HUES64 (cell line): Measurements from ENCODE around the gene POU2AF1.
"Not testable (repeated sequence)": the region's sequence is repeated elsewhere in the genome, so short reads cannot be mapped to it uniquely, and the experiment has no call there.

Experiments used
- H3K27ac ChIP-seq: 2 replicates; pipeline ENCODE4 v1.7.0; 2013; ENCODE audit warnings: low read depth, low read length, inconsistent platforms
- H3K27me3 ChIP-seq: 2 replicates; pipeline ENCODE4 v1.6.1; 2013; ENCODE audit warnings: mild to moderate bottlenecking, low read length; ENCODE audit not compliant: insufficient read depth
- H3K36me3 ChIP-seq: 2 replicates; pipeline ENCODE4 v1.6.1; 2013; ENCODE audit warnings: mild to moderate bottlenecking, low read length; ENCODE audit not compliant: insufficient read depth
- H3K4me1 ChIP-seq: 2 replicates; pipeline ENCODE4 v1.6.1; 2013; ENCODE audit warnings: mild to moderate bottlenecking, low read length, moderate library complexity; ENCODE audit not compliant: insufficient read depth
- H3K4me3 ChIP-seq: 2 replicates; pipeline ENCODE4 v1.5.1; 2013; ENCODE audit warnings: mild to moderate bottlenecking, low read length, moderate library complexity
- H3K9ac ChIP-seq: 2 replicates; pipeline ENCODE4 v1.6.1; 2013; ENCODE audit warnings: mild to moderate bottlenecking, low read depth, low read length
- H3K9me3 ChIP-seq: 2 replicates; pipeline ENCODE4 v1.6.1; 2013; ENCODE audit warnings: low read depth, low read length; ENCODE audit not compliant: insufficient read depth
- WGBS: fragments of 150-250, 120-280 bp; methylation state at CpG from one replicate; pipeline ENCODE4 v1.1.7; 2013; ENCODE audit warnings: missing lambda C conversion rate; 5-methylcytosine and 5-hydroxymethylcytosine counted together

Gene POU2AF1

GRCh38 chr11:111395749-111396148, 16.7 kb upstream of the POU2AF1 start:
- Histone ChIP-seq H3K27ac (no peak overlapping the region), H3K27me3 (no peaks in the 10 kb centered on the region)
- WGBS = 94% methylated on average over 7 of the region's 7 CpGs

GRCh38 chr11:111395081-111395480, 16.0 kb upstream of the POU2AF1 start:
- Histone ChIP-seq H3K27me3 (no peaks in the 10 kb centered on the region), H3K9me3 (no peaks in the 10 kb centered on the region), H3K9ac (no peak overlapping the region), H3K36me3 (no peaks in the 10 kb centered on the region), H3K4me1 (no peaks in the 10 kb centered on the region), H3K4me3 (no peak overlapping the region), H3K27ac (no peak overlapping the region)
- 82% methylated on average over 7 of the region's 7 CpGs for WGBS

More at GRCh38 chr11:111395749-111396148, 16.7 kb upstream of the POU2AF1 start:
- Histone ChIP-seq H3K9ac (no peak overlapping the region), H3K9me3 (no peaks in the 10 kb centered on the region), H3K36me3 (no peaks in the 10 kb centered on the region), H3K4me1 (no peaks in the 10 kb centered on the region), H3K4me3 (no peak overlapping the region)

GRCh38 chr11:111394147-111394546, 15.1 kb upstream of the POU2AF1 start:
- H3K36me3 ChIP-seq, H3K4me1 ChIP-seq, H3K9ac ChIP-seq, H3K27ac ChIP-seq, H3K27me3 ChIP-seq, H3K9me3 ChIP-seq, H3K4me3 ChIP-seq: not testable (repeated sequence)
- 84% methylated on average over 4 of the region's 4 CpGs for WGBS

- Histone ChIP-seq H3K4me1 (no peaks in the 10 kb centered on the region), H3K36me3 (no peaks in the 10 kb centered on the region), H3K4me3 (no peak overlapping the region), H3K27ac (no peak overlapping the region), H3K9ac (no peak overlapping the region), H3K9me3 (no peaks in the 10 kb centered on the region), H3K27me3 (no peaks in the 10 kb centered on the region)
These were observed 14.5 kb upstream of the POU2AF1 start for GRCh38 chr11:111393585-111393984.

GRCh38 chr11:111393096-111393495, 14.0 kb upstream of the POU2AF1 start:
- Histone ChIP-seq H3K27ac (no peak overlapping the region), H3K4me3 (no peak overlapping the region), H3K9ac (no peak overlapping the region), H3K4me1 (no peaks in the 10 kb centered on the region), H3K36me3 (no peaks in the 10 kb centered on the region), H3K9me3 (no peaks in the 10 kb centered on the region), H3K27me3 (no peaks in the 10 kb centered on the region)
- 95% methylated on average over 5 of the region's 5 CpGs for WGBS

- H3K9me3 ChIP-seq = no peaks in the 10 kb centered on the region
- no peaks in the 10 kb centered on the region for H3K36me3 ChIP-seq
- no peaks in the 10 kb centered on the region for H3K27me3 ChIP-seq
- 94% methylated on average over 4 of the region's 4 CpGs for WGBS
- H3K4me1 ChIP-seq = no peaks in the 10 kb centered on the region
- no peak overlapping the region for H3K9ac ChIP-seq
- H3K27ac ChIP-seq = no peak overlapping the region
- no peak overlapping the region for H3K4me3 ChIP-seq
These were observed 13.5 kb upstream of the POU2AF1 start for GRCh38 chr11:111392552-111392951.

- Histone ChIP-seq H3K27ac (no peak overlapping the region), H3K36me3 (no peaks in the 10 kb centered on the region), H3K27me3 (no peaks in the 10 kb centered on the region), H3K9me3 (no peaks in the 10 kb centered on the region), H3K9ac (no peak overlapping the region), H3K4me1 (no peaks in the 10 kb centered on the region), H3K4me3 (no peak overlapping the region)
- WGBS = 95% methylated on average over 13 of the region's 13 CpGs
These were observed 12.5 kb upstream of the POU2AF1 start for GRCh38 chr11:111391328-111392124.

GRCh38 chr11:111388842-111389241, 9.8 kb upstream of the POU2AF1 start:
- no peaks in the 10 kb centered on the region for H3K9me3 ChIP-seq
- no peaks in the 10 kb centered on the region for H3K36me3 ChIP-seq
- no peak overlapping the region for H3K27ac ChIP-seq
- no peak overlapping the region for H3K9ac ChIP-seq
- 97% methylated on average over 1 of the region's 1 CpG for WGBS
- H3K27me3 ChIP-seq = no peaks in the 10 kb centered on the region
- H3K4me3 ChIP-seq = no peak overlapping the region
- H3K4me1 ChIP-seq = no peaks in the 10 kb centered on the region

- no peaks in the 10 kb centered on the region for H3K4me1 ChIP-seq
- WGBS = 93% methylated on average over 4 of the region's 4 CpGs
- no peaks in the 10 kb centered on the region for H3K36me3 ChIP-seq
- no peak overlapping the region for H3K9ac ChIP-seq
- no peak overlapping the region for H3K27ac ChIP-seq
- no peaks in the 10 kb centered on the region for H3K27me3 ChIP-seq
- H3K9me3 ChIP-seq = no peaks in the 10 kb centered on the region
- H3K4me3 ChIP-seq = no peak overlapping the region
These were observed 9.3 kb upstream of the POU2AF1 start for GRCh38 chr11:111388420-111388819.

- H3K27ac ChIP-seq = no peak overlapping the region
- 95% methylated on average over 2 of the region's 2 CpGs for WGBS
- H3K9me3 ChIP-seq = no peaks in the 10 kb centered on the region
- H3K36me3 ChIP-seq = no peaks in the 10 kb centered on the region
- H3K4me1 ChIP-seq = no peaks in the 10 kb centered on the region
- H3K27me3 ChIP-seq = no peaks in the 10 kb centered on the region
- H3K4me3 ChIP-seq = no peak overlapping the region
- no peak overlapping the region for H3K9ac ChIP-seq
These were observed 8.3 kb upstream of the POU2AF1 start for GRCh38 chr11:111387363-111387762.

- Histone ChIP-seq H3K4me1 (no peaks in the 10 kb centered on the region), H3K4me3 (no peak overlapping the region), H3K36me3 (no peaks in the 10 kb centered on the region), H3K9ac (no peak overlapping the region), H3K27ac (no peak overlapping the region), H3K27me3 (no peaks in the 10 kb centered on the region), H3K9me3 (no peaks in the 10 kb centered on the region)
- 94% methylated on average over 3 of the region's 4 CpGs for WGBS
These were observed 7.6 kb upstream of the POU2AF1 start for GRCh38 chr11:111386611-111387150.
